NCI-H187 treated with DMSO at 0.1 percent for 48 hours (cell line): ENCODE data around the gene SENP3.

ENCODE experiments used
- DNase-seq: peaks from one replicate; lab custom pipeline; 2025; lab: John Stamatoyannopoulos, UW

Gene SENP3

GRCh38 chr17:7556627-7557026 is 5.1 kb upstream of the SENP3 start:
- DNase-seq: no peak

- no peak for DNase-seq
These were observed 4.5 kb upstream of the SENP3 start for GRCh38 chr17:7557147-7557764.

- no peak for DNase-seq
These were observed 3.8 kb upstream of the SENP3 start for GRCh38 chr17:7557775-7558543.

GRCh38 chr17:7558544-7559319 is 3.0 kb upstream of the SENP3 start, which contains the start of gene TNFSF13:
Gene TNFSF13, plus strand, starts transcription at chr17:7558750. Its CDS starts 290 bp downstream, at chr17:7559040.
- no peak for DNase-seq

- no peak for DNase-seq
These were observed 2.2 kb upstream of the SENP3 start for GRCh38 chr17:7559320-7560171.

- no peak for DNase-seq
These were observed 1.3 kb upstream of the SENP3 start for GRCh38 chr17:7560172-7561027.

GRCh38 chr17:7561028-7561575 is 617 bp upstream of the SENP3 start:
- DNase-seq: no peak

- no peak for DNase-seq
These were observed 488 bp downstream of the SENP3 start for GRCh38 chr17:7562208-7562605.

- no peak for DNase-seq
These were observed 1.6 kb downstream of the SENP3 start for GRCh38 chr17:7563115-7563869.

GRCh38 chr17:7569571-7569970 is 7.9 kb downstream of the SENP3 start:
- no peak for DNase-seq

- no peak for DNase-seq
These were observed 8.6 kb downstream of the SENP3 start for GRCh38 chr17:7570351-7570750.

GRCh38 chr17:7572338-7572587 is 10.5 kb downstream of the SENP3 start:
- no peak for DNase-seq

- peak; percentile 76 for DNase-seq
These were observed 11.0 kb downstream of the SENP3 start for GRCh38 chr17:7572588-7573323.

GRCh38 chr17:7573324-7574080 is 11.8 kb downstream of the SENP3 start:
- no peak for DNase-seq

- DNase-seq: no peak
These were observed 12.6 kb downstream of the SENP3 start for GRCh38 chr17:7574176-7574953.

GRCh38 chr17:7575481-7575883 is 13.8 kb downstream of the SENP3 start:
- no peak for DNase-seq

GRCh38 chr17:7575959-7576358 is 14.2 kb downstream of the SENP3 start:
- no peak for DNase-seq

GRCh38 chr17:7576432-7576937 is 14.8 kb downstream of the SENP3 start:
- no peak for DNase-seq
